Measurements from ENCODE around the gene SAMHD1. TPM values are rescaled to one million over a fixed set of nuclear protein-coding genes. Genes with fewer than 3 reads are reported as not detected.

The SAMHD1 gene
- total and polyA plus RNA-seq, 4 donors = 85.0 to 165 (median 127) TPM

DNA sequence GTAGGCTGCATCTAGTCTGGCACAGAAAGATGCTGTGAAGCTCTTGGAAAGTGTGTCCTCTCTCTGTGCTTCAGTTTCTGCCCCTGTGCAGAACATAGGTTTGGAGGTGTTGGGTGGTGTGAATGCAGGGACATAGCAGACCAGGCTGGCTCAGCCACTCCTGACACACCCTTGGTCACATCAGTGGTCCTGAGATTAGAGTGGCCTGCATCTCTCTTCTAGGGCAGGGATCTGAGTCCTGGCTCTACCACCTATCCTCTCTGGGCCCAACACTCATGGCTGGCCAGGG lies 85.7 kb downstream of the SAMHD1 start:
- Histone ChIP-seq H3K9me3 (ENCODE audit: control insufficient read depth, low read length) (no peaks in the 10 kb centered on the region), H3K4me3 (ENCODE audit: low read length in 2 of 2) (no peak overlapping the region), H3K36me3 (ENCODE audit: control insufficient read depth in 1 of 2, insufficient read depth in 2 of 2, low read length in 1 of 2) (no peaks in the 10 kb centered on the region), H3K27me3 (ENCODE audit: control insufficient read depth in 1 of 2, insufficient read depth in 2 of 2, low read length in 1 of 2) (no peaks in the 10 kb centered on the region), H3K4me1 (ENCODE audit: control insufficient read depth in 1 of 2, insufficient read depth in 2 of 2, low read length in 2 of 2) (no peaks in the 10 kb centered on the region), H3K27ac (ENCODE audit: low read depth in 1 of 2, low read length in 2 of 2) (no peak overlapping the region)
- DNase-seq = no peak
- intact Hi-C loops (cut with DNase I) = loop anchor here in 1 of 2 donors (10.0 kb wide), 1 partner anchor 401 kb away; no protein-coding TSS in a partner anchor
- ATAC-seq (ENCODE audit: low FRiP score) = no peak

DNA sequence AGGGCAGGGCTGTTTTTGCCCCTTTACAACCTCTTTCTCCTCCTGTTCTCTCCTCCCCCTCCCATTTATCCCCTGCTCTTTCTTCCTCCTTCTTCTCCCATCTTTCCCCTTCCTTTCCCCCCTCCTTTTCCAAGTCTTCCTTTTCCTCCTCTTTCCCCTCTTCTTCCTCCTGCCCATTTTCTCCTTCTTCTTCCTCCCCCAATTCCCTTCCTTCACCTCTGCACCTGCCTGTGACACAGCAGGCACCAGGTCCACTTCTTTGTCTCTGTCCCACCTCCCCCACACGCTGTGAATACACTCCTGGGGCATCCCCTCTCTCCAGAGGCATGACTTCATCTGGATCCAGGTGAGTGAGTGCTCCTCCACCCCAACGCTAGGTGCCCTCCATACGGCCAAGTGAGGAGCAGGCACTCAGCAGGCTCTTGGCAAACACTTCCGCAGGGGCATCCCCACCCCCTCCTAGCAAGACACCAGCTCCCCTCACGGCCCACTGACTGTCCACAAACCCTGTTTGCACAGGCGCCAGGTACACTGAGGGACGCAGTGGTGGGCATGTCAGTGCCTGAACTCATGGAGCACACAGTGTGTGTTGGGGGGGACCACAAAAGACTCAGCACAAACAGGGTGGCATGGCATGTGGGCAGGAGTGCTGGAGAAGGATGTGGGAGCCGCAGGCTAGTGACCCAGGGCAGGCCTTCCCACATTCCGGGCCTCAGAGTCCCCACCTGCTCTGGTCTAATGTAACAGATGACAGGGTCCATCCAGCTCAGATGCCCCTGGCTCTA lies 86.2 kb downstream of the SAMHD1 start:
- H3K9me3 ChIP-seq (ENCODE audit: control insufficient read depth, low read length) = no peaks in the 10 kb centered on the region
- H3K27ac ChIP-seq (ENCODE audit: low read depth in 1 of 2, low read length in 2 of 2) = no peak overlapping the region
- no peak for DNase-seq
- no peaks in the 10 kb centered on the region for H3K36me3 ChIP-seq (ENCODE audit: control insufficient read depth in 1 of 2, insufficient read depth in 2 of 2, low read length in 1 of 2)
- H3K4me3 ChIP-seq (ENCODE audit: low read length in 2 of 2) = no peak overlapping the region
- H3K4me1 ChIP-seq (ENCODE audit: control insufficient read depth in 1 of 2, insufficient read depth in 2 of 2, low read length in 2 of 2) = no peaks in the 10 kb centered on the region
- H3K27me3 ChIP-seq (ENCODE audit: control insufficient read depth in 1 of 2, insufficient read depth in 2 of 2, low read length in 1 of 2) = no peaks in the 10 kb centered on the region
- no peak for ATAC-seq (ENCODE audit: low FRiP score)
- WGBS, 2 donors = 86 to 87% methylated on average over 9 of the region's 9 CpGs
- intact Hi-C loops (cut with DNase I) = loop anchor here in 1 of 2 donors (10.0 kb wide), 1 partner anchor 400 kb away; no protein-coding TSS in a partner anchor

DNA sequence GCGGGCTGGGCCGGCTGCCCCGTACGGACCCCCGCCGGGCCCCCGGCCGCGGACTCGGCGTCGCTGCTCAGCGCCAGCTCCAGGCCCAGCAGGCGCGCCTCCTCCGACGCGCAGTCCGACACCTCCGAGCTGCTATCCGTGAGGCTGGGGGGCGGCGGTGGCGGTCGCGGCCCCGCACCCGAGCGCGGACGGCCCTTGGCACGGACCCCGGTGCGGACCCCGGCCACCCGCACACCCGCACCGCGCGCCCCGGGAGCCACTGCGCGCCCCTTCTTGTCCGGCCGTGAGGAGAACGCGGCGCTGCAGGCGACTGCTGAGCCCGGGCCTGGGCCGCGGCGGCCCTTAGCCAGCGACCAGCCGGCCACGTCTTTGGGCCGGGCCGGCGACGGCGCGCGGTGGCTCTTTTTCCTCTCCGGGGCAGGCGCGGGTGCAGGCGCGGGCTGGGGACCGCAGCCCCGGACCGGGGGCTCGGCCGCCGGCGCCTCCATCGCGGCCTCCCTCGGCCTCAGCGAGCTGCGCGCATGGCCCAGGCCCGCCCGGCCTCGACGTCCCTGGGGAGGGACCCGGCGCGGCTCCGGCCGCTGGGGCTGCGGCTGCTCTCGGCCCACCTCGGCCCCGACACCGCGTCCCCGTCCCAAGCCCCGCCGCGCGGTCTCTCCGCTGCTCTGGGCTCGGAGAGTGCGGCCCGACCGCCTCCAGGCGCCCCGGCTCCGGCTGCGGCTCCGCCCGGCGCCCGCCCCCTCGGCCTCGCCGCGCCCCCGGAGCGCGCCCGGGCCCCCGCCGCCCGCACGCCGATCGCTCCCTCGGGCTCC lies 88.4 kb downstream of the SAMHD1 start:
- DNase-seq = no peak
- H3K36me3 ChIP-seq (ENCODE audit: control insufficient read depth in 1 of 2, insufficient read depth in 2 of 2, low read length in 1 of 2) = no peaks in the 10 kb centered on the region
- intact Hi-C loops (cut with DNase I) = loop anchor here (5.0 to 10.0 kb wide), 4 partner anchors 36 to 398 kb away; no protein-coding TSS in a partner anchor
- H3K4me3 ChIP-seq (ENCODE audit: low read length in 2 of 2) = peak overlapping the region; percentile 78 to 84
- ATAC-seq (ENCODE audit: low FRiP score) = no peak
- 1% methylated on average over 50 to 129 of the region's 129 CpGs for WGBS, 2 donors
- no peaks in the 10 kb centered on the region for H3K4me1 ChIP-seq (ENCODE audit: control insufficient read depth in 1 of 2, insufficient read depth in 2 of 2, low read length in 2 of 2)
- H3K27me3 ChIP-seq (ENCODE audit: control insufficient read depth in 1 of 2, insufficient read depth in 2 of 2, low read length in 1 of 2) = no peaks in the 10 kb centered on the region
- H3K9me3 ChIP-seq (ENCODE audit: control insufficient read depth, low read length) = no peaks in the 10 kb centered on the region
- H3K27ac ChIP-seq (ENCODE audit: low read depth in 1 of 2, low read length in 2 of 2) = peak overlapping the region; percentile 29 to 55

DNA sequence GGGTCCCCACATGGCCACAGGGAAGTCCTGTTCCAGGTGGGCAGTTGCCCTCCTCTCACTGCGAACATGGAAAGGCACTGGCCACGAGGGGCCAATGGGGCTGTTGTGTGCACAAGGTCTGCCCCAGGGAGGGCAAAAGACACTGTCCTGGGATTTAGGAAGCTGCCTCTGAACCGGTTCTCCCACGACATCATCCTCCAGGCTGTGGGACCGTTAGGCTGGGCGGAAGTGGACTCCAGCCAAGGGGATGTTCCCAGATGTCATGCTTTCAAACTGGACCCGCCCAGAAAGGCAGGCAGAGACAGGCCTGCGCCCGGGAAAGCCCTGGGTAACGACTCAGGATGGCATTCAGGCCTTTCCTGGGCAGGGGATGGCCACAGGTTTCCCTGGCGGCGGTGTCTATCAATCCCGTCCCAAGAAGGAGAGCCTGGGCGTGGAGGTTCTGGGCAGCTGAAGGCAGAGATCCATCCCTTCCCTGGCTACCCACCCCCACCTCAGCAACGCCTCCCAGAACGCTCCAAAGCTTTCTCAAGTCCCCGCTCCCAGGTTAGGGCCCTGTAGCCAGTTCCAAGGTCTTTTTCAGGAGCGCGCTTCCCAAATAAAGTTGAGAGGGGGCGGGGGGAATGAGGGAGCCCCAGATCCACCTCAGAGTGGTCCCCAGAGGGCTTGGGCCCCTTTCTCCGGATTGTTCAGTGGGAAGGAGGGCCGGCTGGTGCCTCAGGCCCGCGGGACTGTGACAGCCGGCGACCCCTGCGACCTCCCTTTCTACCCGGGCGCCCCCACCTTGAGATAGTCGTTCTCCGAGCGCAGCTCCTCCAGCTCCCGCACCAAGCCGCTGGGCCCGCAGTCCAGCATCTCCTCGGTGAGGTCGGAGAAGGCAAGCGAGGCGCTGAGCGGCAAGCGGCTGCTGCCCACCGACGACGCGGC lies 89.4 kb downstream of the SAMHD1 start:
- ATAC-seq (ENCODE audit: low FRiP score) = peak; percentile 71
- 4 to 5% methylated on average over 36 to 45 of the region's 45 CpGs for WGBS, 2 donors
- no peaks in the 10 kb centered on the region for H3K36me3 ChIP-seq (ENCODE audit: control insufficient read depth in 1 of 2, insufficient read depth in 2 of 2, low read length in 1 of 2)
- H3K9me3 ChIP-seq (ENCODE audit: control insufficient read depth, low read length) = no peaks in the 10 kb centered on the region
- peak overlapping the region; percentile 78 to 84 for H3K4me3 ChIP-seq (ENCODE audit: low read length in 2 of 2)
- intact Hi-C loops (cut with DNase I) = loop anchor here (5.0 to 10.0 kb wide), 4 partner anchors 35 to 397 kb away; no protein-coding TSS in a partner anchor
- peak overlapping the region in 1 of 2 donors; percentile 14 for H3K27ac ChIP-seq (ENCODE audit: low read depth in 1 of 2, low read length in 2 of 2)
- no peaks in the 10 kb centered on the region for H3K27me3 ChIP-seq (ENCODE audit: control insufficient read depth in 1 of 2, insufficient read depth in 2 of 2, low read length in 1 of 2)
- H3K4me1 ChIP-seq (ENCODE audit: control insufficient read depth in 1 of 2, insufficient read depth in 2 of 2, low read length in 2 of 2) = no peaks in the 10 kb centered on the region
- DNase-seq = peak; percentile 91 to 92

DNA sequence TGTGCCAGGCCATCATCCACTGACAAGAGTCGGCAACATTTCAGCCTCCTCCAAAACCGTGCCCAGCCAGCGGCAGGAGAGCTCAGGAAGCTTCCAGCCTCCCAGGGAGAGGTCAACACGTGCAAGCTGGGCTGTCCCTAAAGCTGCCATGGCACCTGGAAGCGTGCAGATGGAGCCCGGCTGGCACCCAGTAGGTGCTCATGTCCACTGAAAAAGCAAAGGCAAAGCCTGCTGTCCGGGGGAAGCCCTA lies 90.0 kb downstream of the SAMHD1 start:
- Histone ChIP-seq H3K36me3 (ENCODE audit: control insufficient read depth in 1 of 2, insufficient read depth in 2 of 2, low read length in 1 of 2) (no peaks in the 10 kb centered on the region), H3K4me1 (ENCODE audit: control insufficient read depth in 1 of 2, insufficient read depth in 2 of 2, low read length in 2 of 2) (no peaks in the 10 kb centered on the region), H3K9me3 (ENCODE audit: control insufficient read depth, low read length) (no peaks in the 10 kb centered on the region), H3K27me3 (ENCODE audit: control insufficient read depth in 1 of 2, insufficient read depth in 2 of 2, low read length in 1 of 2) (no peaks in the 10 kb centered on the region), H3K27ac (ENCODE audit: low read depth in 1 of 2, low read length in 2 of 2) (peak overlapping the region in 1 of 2 donors; percentile 2), H3K4me3 (ENCODE audit: low read length in 2 of 2) (no peak overlapping the region)
- WGBS, 2 donors = 2 to 6% methylated on average over 7 of the region's 7 CpGs
- intact Hi-C loops (cut with DNase I) = loop anchor here (5.0 to 10.0 kb wide), 4 partner anchors 34 to 397 kb away; no protein-coding TSS in a partner anchor
- DNase-seq = peak in 1 of 2 donors; percentile 58
- ATAC-seq (ENCODE audit: low FRiP score) = no peak

DNA sequence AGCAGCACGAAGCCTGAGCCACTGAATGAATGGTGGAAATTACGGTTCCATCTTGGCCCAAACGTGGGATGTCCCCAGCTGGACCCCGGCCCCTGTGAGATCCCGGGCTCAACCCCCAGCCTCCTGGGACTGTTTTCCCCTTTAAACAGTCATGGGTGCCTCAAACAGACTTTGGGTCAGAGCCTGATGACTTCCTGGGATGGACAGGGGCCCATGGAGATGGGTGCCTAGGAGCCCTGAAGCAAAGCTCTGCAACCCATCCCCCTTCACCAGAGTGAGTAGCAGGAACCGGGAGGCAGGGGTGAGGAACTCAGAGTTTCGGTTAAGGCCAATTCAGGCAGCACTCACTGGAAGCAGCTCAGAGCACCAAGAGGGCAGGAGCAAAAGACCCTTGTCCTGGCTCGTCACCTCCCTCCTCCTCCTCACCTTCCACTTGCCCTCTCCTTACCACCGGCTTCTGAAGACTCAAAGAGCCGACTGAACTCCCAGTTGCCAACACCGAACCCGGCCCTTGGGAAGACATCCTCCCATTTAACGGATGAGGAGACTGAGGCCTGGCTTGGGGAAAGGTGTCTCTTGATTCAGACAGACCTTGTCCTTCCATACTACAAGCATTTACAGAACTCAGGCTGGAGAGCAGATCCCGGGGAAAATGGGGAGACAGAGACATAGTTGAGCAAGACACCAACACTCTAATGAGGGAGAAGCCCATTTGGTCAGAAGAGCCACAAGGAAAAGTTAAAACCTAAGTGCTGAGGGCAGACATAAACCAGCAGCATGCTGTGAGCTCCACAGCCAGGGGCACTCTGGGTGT lies 90.5 kb downstream of the SAMHD1 start:
- intact Hi-C loops (cut with DNase I) = loop anchor here (5.0 to 10.0 kb wide), 4 partner anchors 34 to 396 kb away; no protein-coding TSS in a partner anchor
- Histone ChIP-seq H3K4me3 (ENCODE audit: low read length in 2 of 2) (no peak overlapping the region), H3K4me1 (ENCODE audit: control insufficient read depth in 1 of 2, insufficient read depth in 2 of 2, low read length in 2 of 2) (no peaks in the 10 kb centered on the region), H3K9me3 (ENCODE audit: control insufficient read depth, low read length) (no peaks in the 10 kb centered on the region), H3K27ac (ENCODE audit: low read depth in 1 of 2, low read length in 2 of 2) (peak overlapping the region in 1 of 2 donors; percentile 10), H3K36me3 (ENCODE audit: control insufficient read depth in 1 of 2, insufficient read depth in 2 of 2, low read length in 1 of 2) (no peaks in the 10 kb centered on the region), H3K27me3 (ENCODE audit: control insufficient read depth in 1 of 2, insufficient read depth in 2 of 2, low read length in 1 of 2) (no peaks in the 10 kb centered on the region)
- 63% methylated on average over 14 of the region's 14 CpGs for WGBS, 2 donors
- ATAC-seq (ENCODE audit: low FRiP score) (no peak), DNase-seq (no peak)

DNA sequence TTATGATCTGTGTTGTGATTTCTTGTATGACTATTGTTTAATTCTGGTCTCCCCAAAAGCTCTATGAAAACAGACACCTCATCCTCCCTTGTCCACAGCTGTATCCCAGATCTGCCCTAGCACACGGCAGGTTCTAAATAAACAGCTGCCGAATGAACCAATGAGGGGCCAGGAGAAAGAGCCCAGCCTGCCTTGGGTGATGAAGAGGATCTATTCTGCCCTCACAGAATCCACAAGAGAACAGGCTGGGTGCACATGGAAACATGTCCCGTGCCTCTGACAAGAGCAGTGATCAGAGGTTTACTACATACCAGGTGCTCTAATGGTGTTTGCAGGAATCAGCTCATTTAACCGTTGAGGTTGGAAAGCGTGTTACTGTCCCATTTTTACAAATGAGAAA lies 91.2 kb downstream of the SAMHD1 start:
- intact Hi-C loops (cut with DNase I) = loop anchor here (5.0 to 10.0 kb wide), 4 partner anchors 33 to 396 kb away; no protein-coding TSS in a partner anchor
- H3K27me3 ChIP-seq (ENCODE audit: control insufficient read depth in 1 of 2, insufficient read depth in 2 of 2, low read length in 1 of 2) = no peaks in the 10 kb centered on the region
- H3K9me3 ChIP-seq (ENCODE audit: control insufficient read depth, low read length) = no peaks in the 10 kb centered on the region
- H3K36me3 ChIP-seq (ENCODE audit: control insufficient read depth in 1 of 2, insufficient read depth in 2 of 2, low read length in 1 of 2) = no peaks in the 10 kb centered on the region
- no peak overlapping the region for H3K4me3 ChIP-seq (ENCODE audit: low read length in 2 of 2)
- ATAC-seq (ENCODE audit: low FRiP score) (no peak), DNase-seq (no peak)
- H3K27ac ChIP-seq (ENCODE audit: low read depth in 1 of 2, low read length in 2 of 2) = no peak overlapping the region
- no peaks in the 10 kb centered on the region for H3K4me1 ChIP-seq (ENCODE audit: control insufficient read depth in 1 of 2, insufficient read depth in 2 of 2, low read length in 2 of 2)
- WGBS, 2 donors = 44 to 52% methylated on average over 5 of the region's 5 CpGs

All from aorta (tissue), 5 donors.